Adipose tissue (tissue), 3 donors: ENCODE measurements around the gene MAMSTR. TPM values are rescaled to one million over a fixed set of nuclear protein-coding genes. Genes with fewer than 3 reads are reported as not detected.
"Not testable (repeated sequence)": the region's sequence is repeated elsewhere in the genome, so short reads cannot be mapped to it uniquely, and the experiment has no call there.

Experiments used
- H3K27ac ChIP-seq: one replicate; pipeline ENCODE4 v1.5.1; 2013; ENCODE audit warnings: low read depth, low read length
- WGBS, 3 donors: extraction: QIAGEN DNeasy Blood & Tissue Kit; methylation state at CpG; one replicate each; pipeline ENCODE4 v1.1.7; 2013; 5-methylcytosine and 5-hydroxymethylcytosine counted together
- polyA plus RNA-seq, 3 donors: library from polyadenylated mRNA; stranded (reverse); fragments of 200-250 nt; gene quantifications; one replicate each; pipeline ENCODE4 v1.2.3, GENCODE V29; 2013
- donor health status: healthy with polysubstance abuse.
- donor health status: Bipolar disorder and iron deficiency.
- donor health status: healthy.

The MAMSTR gene
- polyA plus RNA-seq, 3 donors = 0.86 to 2.2 (median 1.3) TPM

DNA sequence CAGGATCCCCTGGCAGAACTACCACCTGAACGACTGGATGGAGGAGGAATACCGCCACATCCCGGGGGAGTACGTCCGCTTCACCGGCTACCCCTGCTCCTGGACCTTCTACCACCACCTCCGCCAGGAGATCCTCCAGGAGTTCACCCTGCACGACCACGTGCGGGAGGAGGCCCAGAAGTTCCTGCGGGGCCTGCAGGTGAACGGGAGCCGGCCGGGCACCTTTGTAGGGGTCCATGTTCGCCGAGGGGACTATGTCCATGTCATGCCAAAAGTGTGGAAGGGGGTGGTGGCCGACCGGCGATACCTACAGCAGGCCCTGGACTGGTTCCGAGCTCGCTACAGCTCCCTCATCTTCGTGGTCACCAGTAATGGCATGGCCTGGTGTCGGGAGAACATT is 16.2 kb downstream of the MAMSTR start:
- 92 to 96% (median 94%) methylated on average over 23 of the region's 23 CpGs for WGBS, 3 donors
- H3K27ac ChIP-seq = no peak overlapping the region

GRCh38 chr19:48702701-48703100 is 16.8 kb downstream of the MAMSTR start:
- no peak overlapping the region for H3K27ac ChIP-seq
- 89 to 93% (median 89%) methylated on average over 13 of the region's 13 CpGs for WGBS, 3 donors

GRCh38 chr19:48698046-48698445 is 21.5 kb downstream of the MAMSTR start:
- H3K27ac ChIP-seq = no peak overlapping the region
- 25 to 46% (median 31%) methylated on average over 4 of the region's 4 CpGs for WGBS, 3 donors

- WGBS, 3 donors = 5 to 10% (median 7%) methylated on average over 34 of the region's 34 CpGs
- H3K27ac ChIP-seq = no peak overlapping the region
These were observed 23.0 kb downstream of the MAMSTR start for GRCh38 chr19:48696353-48697010.

DNA sequence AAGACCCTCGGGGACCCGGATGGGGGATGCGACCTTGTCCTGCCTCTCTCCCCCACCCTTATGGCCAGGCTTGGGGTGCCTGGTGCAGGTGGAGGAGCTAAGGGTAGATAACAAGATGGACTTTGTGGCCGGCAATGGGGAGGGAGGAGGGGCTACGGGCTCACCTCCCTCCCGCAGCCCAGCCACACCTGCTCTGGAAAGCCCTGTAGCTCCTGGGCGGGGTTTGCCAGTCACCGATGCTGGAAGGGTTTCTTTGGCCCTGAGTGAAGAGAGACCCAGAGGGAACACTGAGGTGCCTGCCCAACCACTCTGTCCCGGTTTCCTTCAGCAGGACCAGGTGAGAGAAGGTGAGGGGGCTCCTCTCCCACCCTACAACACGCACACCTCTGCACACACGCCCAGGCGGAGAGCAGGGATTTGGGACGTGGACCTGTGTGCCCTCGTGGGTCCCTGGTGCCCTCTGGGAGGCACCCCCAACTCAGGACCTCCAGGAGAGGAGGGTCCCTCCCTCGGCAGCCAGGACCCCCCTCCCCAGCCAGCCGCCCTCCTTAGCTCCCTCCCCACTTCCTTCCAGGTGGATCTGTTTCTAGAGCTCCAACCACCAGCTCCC is 23.7 kb downstream of the MAMSTR start, which contains the start of gene FUT2:
Gene FUT2, plus strand, starts transcription at position 229 of the 610 bp plus-strand sequence. CDS start 6,986 bp downstream, outside the sequence.
- 27 to 55% (median 47%) methylated on average over 15 to 16 of the region's 16 CpGs for WGBS, 3 donors

DNA sequence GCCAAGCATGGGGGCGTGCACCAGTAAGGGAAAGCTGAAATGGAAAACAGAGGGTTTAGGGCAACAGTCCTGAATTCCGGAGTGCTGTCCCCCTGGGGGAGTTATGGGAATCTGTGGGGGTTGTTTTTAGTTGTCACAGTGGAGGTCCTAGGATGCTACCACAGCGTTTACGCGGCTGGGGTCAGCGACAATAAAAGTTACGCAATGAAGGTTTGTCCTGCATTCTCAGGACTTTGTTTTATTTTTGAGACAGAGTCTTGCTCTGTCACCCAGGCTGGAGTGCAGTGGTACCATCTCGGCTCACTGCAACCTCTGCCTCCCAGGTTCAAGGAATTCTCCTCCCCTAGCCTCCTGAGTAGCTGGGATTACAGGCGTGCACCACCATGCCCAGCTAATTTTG is 25.9 kb downstream of the MAMSTR start:
- WGBS, 3 donors = 84 to 92% (median 84%) methylated on average over 9 of the region's 9 CpGs
- not testable (repeated sequence) for H3K27ac ChIP-seq

More for the DNA sequence above, 23.7 kb downstream of the MAMSTR start, which contains the start of gene FUT2:
- H3K27ac ChIP-seq = no peak within 1 kb of the TSS

DNA sequence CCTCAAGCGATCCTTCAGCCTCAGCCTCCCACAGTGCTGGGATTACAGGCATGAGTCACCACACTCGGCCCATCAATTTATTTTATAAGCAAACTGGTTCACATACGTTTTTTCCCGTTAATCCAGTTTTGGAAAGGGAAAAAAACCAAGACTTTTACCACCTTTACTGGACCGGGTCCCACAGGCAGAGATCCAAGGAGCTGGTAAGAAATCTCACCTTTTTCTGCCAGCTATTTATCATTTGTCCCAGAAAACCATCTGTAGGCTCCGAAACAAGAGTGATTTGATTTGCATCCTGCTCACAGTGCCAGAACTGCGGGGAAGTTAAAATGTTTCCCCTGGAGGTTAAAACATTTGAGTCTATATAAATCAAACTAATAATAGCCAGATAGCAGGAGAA is 30.1 kb downstream of the MAMSTR start:
- no peak overlapping the region for H3K27ac ChIP-seq
- 29 to 60% (median 51%) methylated on average over 7 of the region's 7 CpGs for WGBS, 3 donors

- WGBS, 3 donors = 78 to 95% (median 95%) methylated on average over 3 of the region's 3 CpGs
- H3K27ac ChIP-seq = no peak overlapping the region
These were observed 31.7 kb downstream of the MAMSTR start for GRCh38 chr19:48687776-48688175.

DNA sequence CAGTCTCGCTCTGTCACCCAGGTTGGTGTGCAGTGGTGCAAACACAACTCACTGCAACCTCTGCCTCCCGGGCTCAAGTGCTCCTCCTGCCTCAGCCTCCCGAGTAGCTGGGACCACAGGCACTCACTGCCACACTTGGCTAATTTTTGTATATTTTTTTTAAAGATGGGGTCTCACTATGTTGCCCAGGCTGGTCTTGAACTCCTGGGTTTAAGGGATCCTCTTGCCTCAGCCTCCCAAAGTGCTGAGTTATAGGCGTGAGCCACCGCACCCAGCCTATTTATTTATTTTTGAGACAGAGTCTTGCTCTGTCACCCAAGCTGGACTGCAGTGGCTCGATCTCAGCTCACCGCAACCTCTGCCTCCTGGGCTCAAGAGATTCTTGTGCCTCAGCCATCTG is 32.9 kb downstream of the MAMSTR start:
- whole genome bisulfite sequencing, 3 donors = 94 to 96% (median 96%) methylated on average over 7 of the region's 7 CpGs
- H3K27ac ChIP-seq = not testable (repeated sequence)

GRCh38 chr19:48686088-48686487 is 33.4 kb downstream of the MAMSTR start:
- WGBS, 3 donors = 83 to 96% (median 87%) methylated on average over 3 of the region's 3 CpGs

DNA sequence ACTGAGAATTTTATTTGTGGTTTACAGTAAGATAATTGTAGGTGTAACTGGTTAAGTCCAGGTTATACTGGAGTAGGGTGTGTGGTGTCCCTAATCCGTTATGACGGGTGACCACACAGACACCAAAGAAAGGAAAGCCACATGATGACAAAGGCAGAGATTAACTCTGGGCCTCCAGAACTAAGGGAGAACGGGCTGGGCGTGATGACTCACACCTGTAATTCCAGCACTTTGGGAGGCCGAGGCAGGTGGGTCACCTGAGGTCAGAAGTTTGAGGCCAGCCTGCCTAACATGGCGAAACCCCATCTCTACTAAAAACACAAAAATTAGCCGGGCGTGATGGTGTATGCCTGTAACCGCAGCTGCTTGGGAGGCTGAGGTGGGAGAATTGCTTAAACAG is 33.9 kb downstream of the MAMSTR start:
- 87 to 94% (median 89%) methylated on average over 9 of the region's 9 CpGs for WGBS, 3 donors
- H3K27ac ChIP-seq = no peak overlapping the region

More at GRCh38 chr19:48686088-48686487, 33.4 kb downstream of the MAMSTR start:
- no peak overlapping the region for H3K27ac ChIP-seq

- no peak overlapping the region for H3K27ac ChIP-seq
- WGBS, 3 donors = 41 to 79% (median 53%) methylated on average over 11 of the region's 11 CpGs
These were observed 36.2 kb downstream of the MAMSTR start for GRCh38 chr19:48683349-48683748.

DNA sequence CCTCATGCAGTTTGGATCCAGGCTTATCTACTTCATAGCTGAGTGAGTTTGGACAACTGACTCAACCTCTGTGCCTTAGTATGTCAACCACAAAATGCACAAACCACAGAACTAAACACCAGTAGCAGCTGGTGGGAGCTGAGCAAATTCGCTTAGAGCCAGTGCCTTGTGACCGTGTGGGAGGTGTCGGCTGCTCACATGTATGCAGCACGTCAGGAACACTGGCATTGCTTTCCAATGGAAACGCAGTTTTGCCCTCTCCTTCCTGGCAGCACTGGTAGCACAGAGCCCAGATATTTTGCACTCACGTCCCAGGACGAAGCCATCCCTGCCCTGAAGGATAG is 38.4 kb downstream of the MAMSTR start:
- no peak overlapping the region for H3K27ac ChIP-seq
- WGBS, 3 donors = 71 to 78% (median 74%) methylated on average over 7 of the region's 7 CpGs

DNA sequence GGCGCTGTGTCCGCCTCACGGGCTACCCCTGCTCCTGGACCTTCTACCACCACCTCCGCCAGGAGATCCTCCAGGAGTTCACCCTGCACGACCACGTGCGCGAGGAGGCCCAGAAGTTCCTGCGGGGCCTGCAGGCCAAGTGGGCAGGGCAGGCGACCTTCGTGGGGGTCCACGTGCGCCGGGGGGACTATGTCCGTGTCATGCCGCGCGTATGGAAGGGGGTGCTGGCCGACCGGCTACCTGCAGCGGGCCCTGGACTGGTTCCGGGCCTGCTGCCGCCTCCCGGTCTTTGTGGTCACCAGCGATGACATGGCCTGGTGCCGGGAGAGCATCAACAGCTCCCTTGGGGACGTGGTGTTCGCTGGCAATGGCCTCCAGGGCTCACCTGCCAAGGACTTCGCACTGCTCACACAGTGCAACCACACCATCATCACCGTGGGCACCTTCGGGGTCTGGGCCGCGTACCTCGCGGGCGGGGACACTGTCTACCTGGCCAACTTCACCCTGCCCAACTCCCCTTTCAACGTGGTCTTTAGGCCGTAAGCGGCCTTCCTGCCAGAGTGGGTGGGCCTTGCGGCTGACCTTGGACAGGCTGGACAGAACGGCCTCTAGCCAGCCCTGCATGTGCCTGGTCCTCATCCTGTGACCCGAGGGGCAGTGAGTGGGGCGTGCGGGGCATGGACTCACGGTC is 38.9 kb downstream of the MAMSTR start:
- WGBS, 3 donors = 90 to 93% (median 91%) methylated on average over 45 of the region's 45 CpGs

GRCh38 chr19:48680006-48680405 is 39.5 kb downstream of the MAMSTR start:
- WGBS, 3 donors = 91 to 97% (median 95%) methylated on average over 13 to 19 of the region's 19 CpGs
- not testable (repeated sequence) for H3K27ac ChIP-seq

More for the DNA sequence above, 38.9 kb downstream of the MAMSTR start:
- H3K27ac ChIP-seq = no peak overlapping the region

DNA sequence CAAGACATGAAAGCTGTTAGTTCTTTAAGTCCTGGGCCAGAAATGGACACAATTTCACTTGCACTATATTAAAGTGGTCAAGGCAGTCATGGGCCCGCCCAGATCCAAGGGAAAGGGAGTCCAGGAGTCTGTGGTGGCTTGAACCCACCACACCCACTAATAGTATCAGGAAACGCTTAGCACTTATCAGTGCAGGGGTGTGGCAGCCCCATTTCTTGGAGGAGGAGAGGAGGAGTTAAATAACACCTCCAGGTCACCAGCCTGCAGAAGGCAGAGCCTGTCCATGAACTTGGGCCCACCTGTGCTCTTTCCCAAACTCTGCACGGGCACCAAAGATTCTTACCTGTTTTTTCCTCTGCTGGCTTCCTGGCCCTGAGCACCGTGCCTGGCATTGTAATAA is 41.3 kb downstream of the MAMSTR start:
- 24 to 75% (median 75%) methylated on average over 4 of the region's 4 CpGs for WGBS, 3 donors
- no peak overlapping the region for H3K27ac ChIP-seq

- H3K27ac ChIP-seq = no peak overlapping the region
- WGBS, 3 donors = 82 to 92% (median 89%) methylated on average over 13 of the region's 13 CpGs
These were observed 42.6 kb downstream of the MAMSTR start for GRCh38 chr19:48676887-48677286.

GRCh38 chr19:48676487-48676886 is 43.0 kb downstream of the MAMSTR start:
- WGBS, 3 donors = 90 to 94% (median 92%) methylated on average over 17 of the region's 17 CpGs
- no peak overlapping the region for H3K27ac ChIP-seq
